GM12865 (cell line): Measurements from ENCODE around the gene MYO9A.
A peak's percentile ranks its signal among the peaks of the same experiment; 100 is the strongest.

Experiments
- DNase-seq: peaks from one replicate; pipeline ENCODE4 v3.0.0; 2010; ENCODE audit warnings: low read depth
- H3K4me3 ChIP-seq: 2 replicates; pipeline ENCODE4 v1.5.1; 2011; ENCODE audit warnings: mild to moderate bottlenecking, low read depth, low read length, control low read depth
- CTCF ChIP-seq: IDR thresholded peaks from 2 replicates; pipeline ENCODE4 v1.5.1; 2011; ENCODE audit warnings: low read length, control low read depth, low read depth, inconsistent platforms; ENCODE audit not compliant: insufficient read depth; ENCODE audit errors: missing control alignments

The MYO9A gene

GRCh38 chr15:71920573-71920972 is 197.4 kb downstream of the MYO9A start:
- TF ChIP-seq CTCF, result no peak
- no peak for DNase-seq
- H3K4me3 ChIP-seq, result no peak overlapping the region

GRCh38 chr15:71916834-71917233 is 201.1 kb downstream of the MYO9A start:
- no peak overlapping the region for H3K4me3 ChIP-seq
- DNase-seq, result no peak
- no peak for TF ChIP-seq CTCF

- no peak for TF ChIP-seq CTCF
- peak; percentile 64 for DNase-seq
Measured at GRCh38 chr15:71914092-71914491, 203.9 kb downstream of the MYO9A start.

GRCh38 chr15:71899674-71900073 is 218.3 kb downstream of the MYO9A start:
- no peak for TF ChIP-seq CTCF
- no peak for DNase-seq
- no peak overlapping the region for H3K4me3 ChIP-seq

More at GRCh38 chr15:71914092-71914491, 203.9 kb downstream of the MYO9A start:
- no peak overlapping the region for H3K4me3 ChIP-seq

- no peak overlapping the region for H3K4me3 ChIP-seq
- DNase-seq, result no peak
- TF ChIP-seq CTCF, result no peak
Measured at GRCh38 chr15:71893691-71894090, 224.3 kb downstream of the MYO9A start.

GRCh38 chr15:71892335-71892734 is 225.6 kb downstream of the MYO9A start:
- no peak overlapping the region for H3K4me3 ChIP-seq
- no peak for DNase-seq
- TF ChIP-seq CTCF, result no peak

- DNase-seq, result no peak
- no peak for TF ChIP-seq CTCF
- no peak overlapping the region for H3K4me3 ChIP-seq
Measured at GRCh38 chr15:71891026-71891425, 226.9 kb downstream of the MYO9A start.
